Effector memory CD4-positive, alpha-beta T cell (primary cell): ENCODE data around the gene KAT2B.

ENCODE experiments used
- DNase-seq, 3 donors: peaks; one replicate each; pipeline ENCODE4 v3.0.0-alpha.2; 2020
- H3K27ac ChIP-seq: 2 replicates; pipeline ENCODE4 v1.7.0; 2013; ENCODE audit warnings: mild to moderate bottlenecking, low read length, moderate library complexity; ENCODE audit not compliant: insufficient read depth, poor library complexity, severe bottlenecking
- H3K27me3 ChIP-seq: replicated peaks from 2 replicates; pipeline ENCODE4 v1.7.0; 2013; ENCODE audit warnings: mild to moderate bottlenecking, low read length; ENCODE audit not compliant: insufficient read depth, control insufficient read depth, poor library complexity, severe bottlenecking
- H3K36me3 ChIP-seq: 2 replicates; pipeline ENCODE4 v1.7.0; 2013; ENCODE audit warnings: mild to moderate bottlenecking, low read length, moderate library complexity; ENCODE audit not compliant: control insufficient read depth, insufficient read depth
- H3K4me1 ChIP-seq: 2 replicates; pipeline ENCODE4 v1.7.0; 2013; ENCODE audit warnings: low read length, mild to moderate bottlenecking; ENCODE audit not compliant: control insufficient read depth, insufficient read depth, poor library complexity, severe bottlenecking
- H3K4me3 ChIP-seq: 2 replicates; pipeline ENCODE4 v1.7.0; 2013; ENCODE audit warnings: low read length, low read depth, mild to moderate bottlenecking; ENCODE audit not compliant: insufficient read depth, poor library complexity, severe bottlenecking
- H3K9me3 ChIP-seq: 2 replicates; pipeline ENCODE4 v1.7.0; 2013; ENCODE audit warnings: mild to moderate bottlenecking, low read length, moderate library complexity; ENCODE audit not compliant: control insufficient read depth

Gene KAT2B

GRCh38 chr3:20136231-20136630 is 96.0 kb downstream of the KAT2B start:
- Histone ChIP-seq H3K27me3 (no peaks in the 10 kb centered on the region), H3K4me1 (no peaks in the 10 kb centered on the region), H3K4me3 (no peak overlapping the region), H3K9me3 (no peaks in the 10 kb centered on the region), H3K36me3 (peaks cover 30% of the 10 kb centered on the region), H3K27ac (no peak overlapping the region)
- no peak for DNase-seq

- Histone ChIP-seq H3K4me1 (no peaks in the 10 kb centered on the region), H3K27me3 (no peaks in the 10 kb centered on the region), H3K27ac (no peak overlapping the region), H3K9me3 (no peaks in the 10 kb centered on the region), H3K36me3 (peaks cover 38% of the 10 kb centered on the region), H3K4me3 (no peak overlapping the region)
- no peak for DNase-seq
These were observed 97.4 kb downstream of the KAT2B start for GRCh38 chr3:20137647-20138046.

- Histone ChIP-seq H3K9me3 (no peaks in the 10 kb centered on the region), H3K27me3 (no peaks in the 10 kb centered on the region), H3K4me3 (no peak overlapping the region), H3K36me3 (peaks cover 43% of the 10 kb centered on the region), H3K27ac (no peak overlapping the region), H3K4me1 (no peaks in the 10 kb centered on the region)
- DNase-seq = no peak
These were observed 100.6 kb downstream of the KAT2B start for GRCh38 chr3:20140881-20141280.

- Histone ChIP-seq H3K36me3 (peaks cover 43% of the 10 kb centered on the region), H3K4me1 (no peaks in the 10 kb centered on the region)
These were observed 101.1 kb downstream of the KAT2B start for GRCh38 chr3:20141316-20141715.

GRCh38 chr3:20141851-20142250 is 101.6 kb downstream of the KAT2B start:
- Histone ChIP-seq H3K27me3 (no peaks in the 10 kb centered on the region), H3K36me3 (peaks cover 39% of the 10 kb centered on the region), H3K4me1 (no peaks in the 10 kb centered on the region), H3K9me3 (no peaks in the 10 kb centered on the region), H3K27ac (no peak overlapping the region), H3K4me3 (no peak overlapping the region)
- no peak for DNase-seq

More at GRCh38 chr3:20141316-20141715, 101.1 kb downstream of the KAT2B start:
- Histone ChIP-seq H3K9me3 (no peaks in the 10 kb centered on the region), H3K27me3 (no peaks in the 10 kb centered on the region), H3K4me3 (no peak overlapping the region), H3K27ac (no peak overlapping the region)
- DNase-seq = no peak

DNA sequence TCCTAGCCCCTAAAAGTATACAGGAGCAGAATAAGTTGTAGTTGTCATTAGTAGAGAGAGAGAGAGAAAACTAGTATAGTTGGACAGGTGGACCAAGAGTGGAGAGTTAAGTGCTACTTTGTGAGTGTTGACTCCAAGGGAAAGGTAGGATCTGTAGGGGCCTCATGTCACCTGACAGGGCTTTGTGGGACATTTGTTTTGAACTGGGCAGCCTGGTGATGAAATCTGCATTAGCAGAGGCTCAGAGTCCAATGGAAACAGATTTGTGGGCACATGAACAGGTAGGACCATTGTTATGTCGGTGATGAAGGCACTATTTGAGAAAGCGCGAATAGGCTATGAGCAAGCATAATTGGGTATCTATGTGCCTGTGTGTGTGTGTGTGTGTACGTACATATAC is 102.3 kb downstream of the KAT2B start:
- H3K27ac ChIP-seq = no peak overlapping the region
- peaks cover 39% of the 10 kb centered on the region for H3K36me3 ChIP-seq
- no peak for DNase-seq
- no peaks in the 10 kb centered on the region for H3K4me1 ChIP-seq
- no peaks in the 10 kb centered on the region for H3K27me3 ChIP-seq
- no peaks in the 10 kb centered on the region for H3K9me3 ChIP-seq
- no peak overlapping the region for H3K4me3 ChIP-seq

GRCh38 chr3:20143519-20143918 is 103.3 kb downstream of the KAT2B start:
- Histone ChIP-seq H3K27ac (no peak overlapping the region), H3K4me1 (no peaks in the 10 kb centered on the region), H3K27me3 (no peaks in the 10 kb centered on the region), H3K4me3 (no peak overlapping the region), H3K36me3 (peaks cover 49% of the 10 kb centered on the region), H3K9me3 (no peaks in the 10 kb centered on the region)
- no peak for DNase-seq

DNA sequence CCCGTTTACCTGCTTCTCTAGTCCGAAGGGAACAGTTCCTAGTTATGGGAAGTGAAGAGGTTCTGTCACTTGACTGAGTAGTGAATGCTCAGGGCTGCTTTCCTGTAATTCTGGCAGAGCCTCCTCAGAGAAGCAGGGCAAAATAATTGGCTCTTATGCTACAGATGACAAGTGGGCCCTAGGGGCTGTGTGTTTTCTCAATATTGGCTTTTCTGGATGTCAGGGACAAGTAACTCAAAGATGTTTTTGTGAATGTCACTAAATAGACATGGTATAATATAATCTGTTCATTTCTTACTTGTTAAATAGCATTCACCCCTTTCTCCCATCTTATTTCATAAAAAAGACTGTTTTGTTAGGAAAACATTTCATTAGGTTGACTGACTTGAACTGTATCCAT is 105.6 kb downstream of the KAT2B start:
- H3K4me1 ChIP-seq = no peaks in the 10 kb centered on the region

DNA sequence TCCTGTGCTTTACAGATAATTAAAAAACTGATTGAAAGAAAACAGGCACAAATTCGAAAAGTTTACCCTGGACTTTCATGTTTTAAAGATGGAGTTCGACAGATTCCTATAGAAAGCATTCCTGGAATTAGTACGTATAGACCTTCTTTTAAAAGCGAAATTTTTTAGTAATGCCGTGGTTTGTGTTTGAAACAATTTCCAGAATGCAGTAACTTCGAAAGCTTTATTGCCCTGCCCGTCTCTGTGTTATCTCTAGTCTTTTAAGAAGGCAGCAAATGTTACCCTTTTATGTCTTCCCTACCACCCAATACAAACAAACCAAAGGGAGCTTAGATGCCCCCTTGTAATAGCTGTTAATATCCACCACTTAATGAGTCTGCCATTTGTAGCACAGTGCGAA is 106.1 kb downstream of the KAT2B start:
- Histone ChIP-seq H3K9me3 (no peaks in the 10 kb centered on the region), H3K4me3 (no peak overlapping the region), H3K27ac (no peak overlapping the region), H3K36me3 (peaks cover 50% of the 10 kb centered on the region), H3K27me3 (no peaks in the 10 kb centered on the region), H3K4me1 (no peaks in the 10 kb centered on the region)
- DNase-seq = no peak

More for the DNA sequence above, 105.6 kb downstream of the KAT2B start:
- no peak overlapping the region for H3K27ac ChIP-seq
- H3K9me3 ChIP-seq = no peaks in the 10 kb centered on the region
- H3K27me3 ChIP-seq = no peaks in the 10 kb centered on the region
- H3K4me3 ChIP-seq = no peak overlapping the region
- no peak for DNase-seq
- H3K36me3 ChIP-seq = peaks cover 51% of the 10 kb centered on the region

DNA sequence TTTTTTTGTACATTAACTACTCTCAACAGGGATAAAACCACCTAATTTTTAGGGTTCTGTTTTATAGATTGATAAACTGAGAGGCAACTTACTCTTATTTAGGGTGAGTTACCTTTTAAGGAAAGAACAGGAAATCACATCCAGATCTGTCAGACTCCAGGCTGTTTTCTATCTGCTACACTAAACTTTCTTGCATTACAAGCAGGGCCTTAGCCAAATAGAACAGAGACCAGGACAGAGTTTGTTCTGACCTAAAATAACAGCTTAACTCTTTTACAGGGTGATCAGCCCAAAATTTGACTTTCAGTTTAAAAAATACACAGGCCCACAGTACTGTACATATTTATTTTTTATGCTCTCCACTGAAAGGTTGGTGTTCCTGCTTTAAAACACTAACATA is 107.1 kb downstream of the KAT2B start:
- no peaks in the 10 kb centered on the region for H3K9me3 ChIP-seq
- H3K4me3 ChIP-seq = no peak overlapping the region
- no peak overlapping the region for H3K27ac ChIP-seq
- H3K4me1 ChIP-seq = no peaks in the 10 kb centered on the region
- H3K36me3 ChIP-seq = peaks cover 43% of the 10 kb centered on the region
- H3K27me3 ChIP-seq = no peaks in the 10 kb centered on the region
- DNase-seq = no peak

DNA sequence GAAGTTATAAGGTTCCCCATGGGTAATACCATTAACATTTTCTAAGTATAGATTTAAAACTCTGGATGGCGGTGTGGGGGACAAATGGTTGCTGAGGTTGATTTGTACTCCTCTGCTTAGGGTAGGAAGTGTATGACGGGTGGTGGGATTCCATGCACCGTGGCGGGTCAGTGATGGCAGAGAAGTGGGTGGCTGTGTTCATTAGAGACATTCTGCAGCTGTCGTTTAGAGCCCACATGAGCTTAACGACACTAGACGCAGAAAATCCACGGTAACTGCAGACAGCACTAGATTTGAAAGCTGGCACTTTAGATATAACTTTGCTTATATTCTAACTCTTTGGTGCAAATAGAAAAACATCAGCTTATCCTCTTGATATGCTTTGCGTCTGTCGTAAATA is 108.2 kb downstream of the KAT2B start:
- Histone ChIP-seq H3K4me1 (no peaks in the 10 kb centered on the region), H3K36me3 (peaks cover 40% of the 10 kb centered on the region), H3K27me3 (no peaks in the 10 kb centered on the region), H3K9me3 (no peaks in the 10 kb centered on the region), H3K27ac (no peak overlapping the region), H3K4me3 (no peak overlapping the region)
- no peak for DNase-seq
